Upper lobe of left lung (tissue), 6 donors: ENCODE data around the gene SEMA3G. TPM values are rescaled to one million over a fixed set of nuclear protein-coding genes. Genes with fewer than 3 reads are reported as not detected.
A peak's percentile ranks its signal among the peaks of the same experiment; 100 is the strongest.

Experiments
- ATAC-seq, 2 donors: fragments of 200-7000 bp; cut with Tn5 transposase; one replicate each; pipeline ENCODE4 v1.9.1; 2022; ENCODE audit warnings: mild to moderate bottlenecking in 2 of 2, moderate library complexity in 2 of 2; ENCODE audit not compliant: low FRiP score in 2 of 2
- DNase-seq, 2 donors: peaks; one replicate each; pipeline ENCODE4 v3.0.0-alpha.2; 2019 to 2020
- H3K27ac ChIP-seq, 4 donors: fragments of 200-600 bp; sonication (generic); one replicate each; pipeline ENCODE4 v1.5.1; 2016 to 2019
- H3K27me3 ChIP-seq, 4 donors: fragments of 200-600 bp; sonication (generic); one replicate each; pipeline ENCODE4 v1.5.1; 2017 to 2019
- H3K36me3 ChIP-seq, 4 donors: fragments of 200-600 bp; sonication (generic); one replicate each; pipeline ENCODE4 v1.5.1; 2016 to 2019
- H3K4me1 ChIP-seq, 4 donors: fragments of 200-600 bp; sonication (generic); one replicate each; pipeline ENCODE4 v1.5.1; 2018 to 2019
- H3K4me3 ChIP-seq, 4 donors: fragments of 200-600 bp; sonication (generic); one replicate each; pipeline ENCODE4 v1.5.1; 2017 to 2019; ENCODE audit warnings: mild to moderate bottlenecking in 2 of 4, moderate library complexity in 1 of 4
- H3K9me3 ChIP-seq, 4 donors: fragments of 200-600 bp; sonication (generic); one replicate each; pipeline ENCODE4 v1.5.1; 2018 to 2019
- CTCF ChIP-seq, 6 experiments: fragments of 450-650 bp in 4 of 6; fragments of 200-600 bp in 2 of 6; sonication (generic) in 2 of 6; IDR thresholded peaks; one replicate each; pipeline ENCODE4 v1.5.1; 2016 to 2019; ENCODE audit warnings: antibody characterized with exemption in 6 of 6
- EP300 ChIP-seq, 4 donors: sonication (generic); formaldehyde crosslinking; IDR thresholded peaks; one replicate each; pipeline ENCODE4 v1.5.1; 2017; ENCODE audit warnings: antibody characterized with exemption in 4 of 4, control low read depth in 2 of 4
- POLR2A ChIP-seq, 4 donors: fragments of 450-650 bp; IDR thresholded peaks; one replicate each; pipeline ENCODE4 v1.5.1; 2016 to 2017; ENCODE audit warnings: antibody characterized with exemption in 4 of 4, mild to moderate bottlenecking in 2 of 4
- POLR2AphosphoS5 ChIP-seq, 2 donors: sonication (generic); formaldehyde crosslinking; IDR thresholded peaks; one replicate each; pipeline ENCODE4 v1.5.1; 2017; ENCODE audit warnings: antibody characterized with exemption in 2 of 2
- WGBS, 2 donors: methylation state at CpG; one replicate each; pipeline ENCODE4 v1.1.5; 2017 to 2018; 5-methylcytosine and 5-hydroxymethylcytosine counted together
- total RNA-seq, 6 donors: library from RNA; depleted of rRNA in 4 of 6; stranded (reverse); fragments of >200 nt in 4 of 6; gene quantifications; one replicate each; pipeline versions ENCODE4 v1.1.0 to v1.2.1, GENCODE V29; 2016 to 2021
- donor health status: DM: no; HTN: no; CAD: no; lungs with moderate emphysema.
- donor health status: DM: no; HTN: yes; CAD: no; lungs with severe emphysema.

SEMA3G gene
- total RNA-seq, 6 donors from 2014 or later, result 5.1 to 69.0 (median 20.7) TPM

GRCh38 chr3:52446631-52447511 is 2.0 kb upstream of the SEMA3G start:
- peaks cover 15 to 21% (median 17%) of the 10 kb centered on the region in 4 donors for H3K4me1 ChIP-seq
- no peaks in the 10 kb centered on the region for H3K36me3 ChIP-seq
- ATAC-seq (peak in 1 of 2 donors; percentile 78), DNase-seq (peak in 1 of 2 donors; percentile 61)
- no peaks in the 10 kb centered on the region for H3K27me3 ChIP-seq
- peak overlapping the region in 2 of 4 donors; percentile 29 to 36 for H3K27ac ChIP-seq
- 0 to 36% methylated on average over 6 to 13 of the region's 13 CpGs for WGBS, 2 donors
- H3K4me3 ChIP-seq, result no peak overlapping the region
- no peaks in the 10 kb centered on the region for H3K9me3 ChIP-seq
- TF ChIP-seq POLR2A (IDR thresholded peaks at IDR 0.05), result no peak
- TF ChIP-seq CTCF (IDR thresholded peaks at IDR 0.05), result peak; percentile 97 to 100 (median 98)

GRCh38 chr3:52446042-52446441 is 1.1 kb upstream of the SEMA3G start:
- Histone ChIP-seq H3K36me3 (no peaks in the 10 kb centered on the region), H3K27me3 (no peaks in the 10 kb centered on the region), H3K9me3 (no peaks in the 10 kb centered on the region), H3K4me3 (no peak overlapping the region), H3K4me1 (peaks cover 15 to 26% (median 17%) of the 10 kb centered on the region in 4 donors), H3K27ac (peak overlapping the region in 2 of 4 donors; percentile 29 to 36)
- ATAC-seq (no peak), DNase-seq (no peak)
- 83 to 100% methylated on average over 1 to 4 of the region's 4 CpGs for WGBS, 2 donors
- no peak for TF ChIP-seq POLR2AphosphoS5 (IDR thresholded peaks at IDR 0.05)
- no peak for TF ChIP-seq CTCF (IDR thresholded peaks at IDR 0.05)
- TF ChIP-seq EP300 (IDR thresholded peaks at IDR 0.05), result no peak
- TF ChIP-seq POLR2A (IDR thresholded peaks at IDR 0.05), result no peak

GRCh38 chr3:52443791-52444687 is 864 bp downstream of the SEMA3G start:
- H3K9me3 ChIP-seq, result no peaks in the 10 kb centered on the region
- ATAC-seq (no peak), DNase-seq (no peak)
- WGBS, 2 donors, result 70 to 71% methylated on average over 22 to 23 of the region's 25 CpGs
- H3K4me3 ChIP-seq, result peak overlapping the region; percentile 26 to 58 (median 46)
- no peak for TF ChIP-seq POLR2A (IDR thresholded peaks at IDR 0.05)
- no peak for TF ChIP-seq POLR2AphosphoS5 (IDR thresholded peaks at IDR 0.05)
- TF ChIP-seq EP300 (IDR thresholded peaks at IDR 0.05), result no peak
- no peak for TF ChIP-seq CTCF (IDR thresholded peaks at IDR 0.05)
- peaks cover 10 to 37% (median 24%) of the 10 kb centered on the region in 4 donors for H3K4me1 ChIP-seq
- peaks cover 0 to 4% (median 0%) of the 10 kb centered on the region in 4 donors for H3K36me3 ChIP-seq
- H3K27me3 ChIP-seq, result no peaks in the 10 kb centered on the region
- peak overlapping the region; percentile 32 to 78 (median 56) for H3K27ac ChIP-seq

GRCh38 chr3:52443268-52443610 is 1.7 kb downstream of the SEMA3G start:
- Histone ChIP-seq H3K27ac (peak overlapping the region; percentile 32 to 78 (median 69)), H3K27me3 (no peaks in the 10 kb centered on the region), H3K36me3 (peaks cover 0 to 4% (median 0%) of the 10 kb centered on the region in 4 donors), H3K4me3 (peak overlapping the region; percentile 16 to 58 (median 46)), H3K9me3 (no peaks in the 10 kb centered on the region), H3K4me1 (peaks cover 16 to 45% (median 30%) of the 10 kb centered on the region in 4 donors)
- 85 to 87% methylated on average over 5 to 8 of the region's 8 CpGs for WGBS, 2 donors
- TF ChIP-seq CTCF (IDR thresholded peaks at IDR 0.05) (no peak), POLR2A (IDR thresholded peaks at IDR 0.05) (no peak), EP300 (IDR thresholded peaks at IDR 0.05) (no peak), POLR2AphosphoS5 (IDR thresholded peaks at IDR 0.05) (no peak)
- no peak for ATAC-seq
- no peak for DNase-seq
